ENCODE data around the gene ZC3H12D.

The ZC3H12D gene

DNA sequence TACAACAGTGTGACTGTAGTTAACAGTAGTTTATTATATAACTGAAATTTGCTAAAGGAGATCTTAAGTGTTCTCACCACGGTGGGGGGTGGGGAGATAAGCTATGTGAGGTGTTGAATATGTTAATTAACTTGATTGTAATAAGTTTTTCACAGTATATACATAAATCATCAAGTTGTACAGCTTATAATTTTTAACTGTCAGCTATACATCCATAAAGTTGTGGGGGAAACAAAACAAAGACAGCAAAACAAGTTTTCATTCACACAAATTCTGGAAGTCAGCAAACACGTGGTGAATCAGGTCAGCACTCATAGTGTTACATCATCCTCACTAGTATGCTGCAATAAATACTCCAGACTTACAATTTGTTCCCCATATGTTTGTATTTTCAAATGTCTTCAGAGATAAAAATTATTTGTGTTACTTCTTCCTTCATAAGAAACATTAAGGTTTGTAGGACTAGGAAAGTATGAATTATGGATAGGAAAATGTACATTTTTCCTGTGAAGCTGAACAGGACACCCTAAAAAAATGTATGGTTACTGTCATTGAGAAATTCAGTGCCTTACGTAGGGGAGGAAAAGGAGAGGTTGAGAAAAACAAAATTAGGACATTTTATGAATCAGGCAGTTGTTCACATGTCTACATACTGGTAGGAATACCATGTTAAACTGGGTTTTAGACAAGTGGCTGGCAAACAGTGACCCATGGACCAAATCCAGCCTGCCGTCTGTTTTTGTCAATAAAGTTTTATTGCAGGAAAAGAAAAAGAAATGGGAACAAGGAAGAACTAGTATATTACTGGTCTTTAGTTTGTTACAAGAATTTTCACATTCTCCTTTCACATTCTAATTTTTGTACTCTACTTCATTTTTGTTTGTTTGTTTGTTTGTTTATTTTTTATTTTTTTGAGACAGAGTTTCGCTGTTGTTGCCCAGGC is 78.7 kb downstream of the ZC3H12D start:
- DNase-seq: no peak

DNA sequence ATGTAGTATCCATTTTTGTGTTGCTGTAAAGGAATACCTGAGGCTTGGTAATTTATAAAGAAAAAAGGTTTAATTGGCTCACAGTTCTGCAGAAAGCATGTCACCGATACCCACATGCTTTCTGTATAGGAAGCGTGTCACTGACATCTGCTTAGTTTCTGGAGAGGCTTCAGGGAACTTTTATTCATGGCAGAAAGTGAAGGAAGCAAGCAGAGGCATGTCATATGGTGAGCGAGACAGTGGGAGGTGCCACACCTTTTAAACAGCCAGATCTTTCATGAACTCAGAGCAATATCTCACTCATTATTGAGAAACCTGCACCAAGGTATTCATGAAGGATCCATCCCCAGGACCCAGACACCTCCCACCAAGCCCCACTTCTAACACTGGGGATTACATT is 81.3 kb downstream of the ZC3H12D start:
- no peak for DNase-seq

DNA sequence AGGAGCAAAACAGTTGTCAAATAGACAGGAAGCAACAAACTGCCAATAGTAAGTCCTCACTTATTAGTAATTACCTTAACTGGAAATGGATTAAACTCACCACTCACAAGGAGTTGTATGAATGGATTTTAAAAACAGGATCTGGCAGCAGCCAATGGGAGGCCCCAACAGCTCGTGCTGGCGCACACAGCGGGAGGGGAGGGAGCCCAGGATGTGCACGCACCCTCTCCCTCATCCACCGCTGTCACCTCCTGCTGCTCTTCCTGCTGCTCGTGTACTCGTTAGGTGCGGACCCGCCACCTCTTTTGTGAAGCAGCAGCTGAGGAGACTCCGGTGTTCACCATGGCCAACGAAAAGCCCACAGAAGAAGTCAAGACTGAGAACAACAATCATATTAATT is 84.8 kb downstream of the ZC3H12D start, which contains the start of gene SUMO4:
Gene SUMO4, plus strand, starts transcription at position 213 of the 400 bp plus-strand sequence. Its CDS starts 130 bp downstream, at position 343.
- DNase-seq: no peak

DNA sequence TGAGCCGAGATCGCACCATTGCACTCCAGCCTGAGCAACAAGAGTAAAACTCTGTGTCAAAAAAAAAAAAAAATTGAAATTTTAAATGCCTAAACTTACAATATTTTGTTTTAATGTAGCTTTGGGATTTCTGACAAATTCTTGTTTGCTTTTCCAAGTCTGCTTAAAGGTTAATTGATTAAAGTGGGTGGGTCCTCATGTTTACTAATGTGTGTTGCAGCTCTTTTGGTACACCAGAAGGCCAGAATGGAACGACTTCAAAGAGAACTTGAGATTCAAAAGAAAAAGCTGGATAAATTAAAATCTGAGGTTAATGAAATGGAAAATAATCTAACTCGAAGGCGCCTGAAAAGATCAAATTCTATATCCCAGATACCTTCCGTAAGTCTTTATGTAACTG is 87.4 kb downstream of the ZC3H12D start:
- no peak for DNase-seq

Measured in retina (tissue), 1 donor.